Activated naive CD8-positive, alpha-beta T cell treated with anti-CD3 and anti-CD28 coated beads, Interleukin-2, amount 50 U/mL, for 24 hours (primary cell): ENCODE data around the gene HES6.

Experiments used
- ATAC-seq: fragments of 150-1000 bp; cut with Tn5 transposase; one replicate; pipeline ENCODE4 v1.10.0; 2021
- DNase-seq: peaks from one replicate; pipeline ENCODE4 v3.0.0; 2021
- H3K27ac Mint-ChIP-seq: one replicate; pipeline ENCODE4 v1.8.0; 2021; ENCODE audit warnings: mild to moderate bottlenecking, mixed read lengths
- H3K27me3 Mint-ChIP-seq: one replicate; pipeline ENCODE4 v1.8.0; 2021; ENCODE audit warnings: mixed read lengths
- H3K36me3 Mint-ChIP-seq: one replicate; pipeline ENCODE4 v1.8.0; 2021; ENCODE audit warnings: low read depth, mixed read lengths
- H3K4me1 Mint-ChIP-seq: one replicate; pipeline ENCODE4 v1.8.0; 2021; ENCODE audit warnings: mixed read lengths
- H3K4me3 Mint-ChIP-seq: one replicate; pipeline ENCODE4 v1.8.0; 2021; ENCODE audit warnings: mild to moderate bottlenecking, moderate library complexity, mixed read lengths
- H3K9me3 Mint-ChIP-seq: one replicate; pipeline ENCODE4 v1.8.0; 2021; ENCODE audit warnings: mixed read lengths

The HES6 gene

GRCh38 chr2:238252766-238253630 lies 13.2 kb upstream of the HES6 start:
- ATAC-seq (no peak), DNase-seq (no peak)
- Mint-ChIP-seq H3K36me3 (peaks cover 17% of the 10 kb centered on the region), H3K27ac (no peak overlapping the region), H3K9me3 (no peaks in the 10 kb centered on the region), H3K4me1 (no peaks in the 10 kb centered on the region), H3K4me3 (no peak overlapping the region), H3K27me3 (no peaks in the 10 kb centered on the region)

- H3K9me3 Mint-ChIP-seq: no peaks in the 10 kb centered on the region
- H3K4me3 Mint-ChIP-seq: no peak overlapping the region
- ATAC-seq (no peak), DNase-seq (no peak)
- no peaks in the 10 kb centered on the region for H3K27me3 Mint-ChIP-seq
- H3K27ac Mint-ChIP-seq: no peak overlapping the region
- H3K4me1 Mint-ChIP-seq: no peaks in the 10 kb centered on the region
- peaks cover 17% of the 10 kb centered on the region for H3K36me3 Mint-ChIP-seq
These were observed 12.1 kb upstream of the HES6 start for GRCh38 chr2:238251986-238252385.

GRCh38 chr2:238251331-238251730 lies 11.5 kb upstream of the HES6 start:
- ATAC-seq: no peak
- H3K36me3 Mint-ChIP-seq: peaks cover 17% of the 10 kb centered on the region
- H3K27me3 Mint-ChIP-seq: no peaks in the 10 kb centered on the region
- no peak for DNase-seq
- no peak overlapping the region for H3K27ac Mint-ChIP-seq
- no peaks in the 10 kb centered on the region for H3K9me3 Mint-ChIP-seq
- H3K4me1 Mint-ChIP-seq: no peaks in the 10 kb centered on the region
- H3K4me3 Mint-ChIP-seq: no peak overlapping the region

- no peaks in the 10 kb centered on the region for H3K9me3 Mint-ChIP-seq
- ATAC-seq: no peak
- H3K36me3 Mint-ChIP-seq: peaks cover 17% of the 10 kb centered on the region
- DNase-seq: no peak
- H3K4me1 Mint-ChIP-seq: no peaks in the 10 kb centered on the region
- no peaks in the 10 kb centered on the region for H3K27me3 Mint-ChIP-seq
- no peak overlapping the region for H3K27ac Mint-ChIP-seq
- no peak overlapping the region for H3K4me3 Mint-ChIP-seq
These were observed 11.1 kb upstream of the HES6 start for GRCh38 chr2:238250896-238251295.

- ATAC-seq (no peak), DNase-seq (no peak)
- Mint-ChIP-seq H3K27ac (no peak overlapping the region), H3K4me3 (no peak overlapping the region), H3K9me3 (no peaks in the 10 kb centered on the region), H3K4me1 (no peaks in the 10 kb centered on the region), H3K36me3 (peaks cover 13% of the 10 kb centered on the region), H3K27me3 (no peaks in the 10 kb centered on the region)
These were observed 8.1 kb upstream of the HES6 start for GRCh38 chr2:238247841-238248453.

- ATAC-seq: no peak
- H3K36me3 Mint-ChIP-seq: peaks cover 13% of the 10 kb centered on the region
- no peak overlapping the region for H3K4me3 Mint-ChIP-seq
- H3K4me1 Mint-ChIP-seq: no peaks in the 10 kb centered on the region
- no peak overlapping the region for H3K27ac Mint-ChIP-seq
- no peaks in the 10 kb centered on the region for H3K27me3 Mint-ChIP-seq
- no peak for DNase-seq
- no peaks in the 10 kb centered on the region for H3K9me3 Mint-ChIP-seq
These were observed 7.4 kb upstream of the HES6 start for GRCh38 chr2:238247002-238247822.

GRCh38 chr2:238244151-238244550 lies 4.3 kb upstream of the HES6 start:
- Mint-ChIP-seq H3K4me1 (peaks cover 2% of the 10 kb centered on the region), H3K36me3 (peaks cover 8% of the 10 kb centered on the region)

GRCh38 chr2:238243496-238244076 lies 3.7 kb upstream of the HES6 start:
- H3K4me1 Mint-ChIP-seq: peaks cover 2% of the 10 kb centered on the region

More at GRCh38 chr2:238244151-238244550, 4.3 kb upstream of the HES6 start:
- H3K4me3 Mint-ChIP-seq: no peak overlapping the region
- ATAC-seq (no peak), DNase-seq (no peak)
- H3K27ac Mint-ChIP-seq: no peak overlapping the region
- no peaks in the 10 kb centered on the region for H3K9me3 Mint-ChIP-seq
- peaks cover 13% of the 10 kb centered on the region for H3K27me3 Mint-ChIP-seq

GRCh38 chr2:238242731-238243495 lies 3.1 kb upstream of the HES6 start:
- H3K27me3 Mint-ChIP-seq: peaks cover 19% of the 10 kb centered on the region
- H3K9me3 Mint-ChIP-seq: no peaks in the 10 kb centered on the region
- H3K36me3 Mint-ChIP-seq: peaks cover 6% of the 10 kb centered on the region
- no peak for ATAC-seq
- peaks cover 5% of the 10 kb centered on the region for H3K4me1 Mint-ChIP-seq
- no peak overlapping the region for H3K27ac Mint-ChIP-seq
- DNase-seq: no peak
- no peak overlapping the region for H3K4me3 Mint-ChIP-seq

More at GRCh38 chr2:238243496-238244076, 3.7 kb upstream of the HES6 start:
- no peak for DNase-seq
- peaks cover 13% of the 10 kb centered on the region for H3K27me3 Mint-ChIP-seq
- H3K4me3 Mint-ChIP-seq: no peak overlapping the region
- ATAC-seq: no peak
- H3K27ac Mint-ChIP-seq: no peak overlapping the region
- H3K9me3 Mint-ChIP-seq: no peaks in the 10 kb centered on the region
- H3K36me3 Mint-ChIP-seq: peaks cover 8% of the 10 kb centered on the region

GRCh38 chr2:238241970-238242369 lies 2.1 kb upstream of the HES6 start:
- Mint-ChIP-seq H3K36me3 (peaks cover 6% of the 10 kb centered on the region), H3K27me3 (peaks cover 25% of the 10 kb centered on the region), H3K27ac (no peak overlapping the region), H3K9me3 (no peaks in the 10 kb centered on the region), H3K4me3 (no peak overlapping the region), H3K4me1 (peaks cover 8% of the 10 kb centered on the region)
- ATAC-seq: no peak
- DNase-seq: no peak

- peaks cover 6% of the 10 kb centered on the region for H3K36me3 Mint-ChIP-seq
- DNase-seq: no peak
These were observed 1.2 kb upstream of the HES6 start for GRCh38 chr2:238240757-238241711.

GRCh38 chr2:238239543-238239862 lies 335 bp downstream of the HES6 start:
- H3K4me1 Mint-ChIP-seq: peaks cover 15% of the 10 kb centered on the region
- no peak overlapping the region for H3K4me3 Mint-ChIP-seq
- H3K27ac Mint-ChIP-seq: no peak overlapping the region
- ATAC-seq (peak; percentile 2), DNase-seq (peak; percentile 26)
- no peaks in the 10 kb centered on the region for H3K36me3 Mint-ChIP-seq
- H3K27me3 Mint-ChIP-seq: peaks cover 43% of the 10 kb centered on the region
- H3K9me3 Mint-ChIP-seq: no peaks in the 10 kb centered on the region

More at GRCh38 chr2:238240757-238241711, 1.2 kb upstream of the HES6 start:
- Mint-ChIP-seq H3K9me3 (no peaks in the 10 kb centered on the region), H3K27me3 (peaks cover 30% of the 10 kb centered on the region), H3K4me1 (peaks cover 8% of the 10 kb centered on the region), H3K27ac (no peak overlapping the region), H3K4me3 (no peak overlapping the region)
- no peak for ATAC-seq
